H1 (cell line): ENCODE measurements around the gene ARSB. TPM values are rescaled to one million over a fixed set of nuclear protein-coding genes. Genes with fewer than 3 reads are reported as not detected.

Experiments
- CHD2 ChIP-seq: IDR thresholded peaks from 2 replicates; pipeline ENCODE4 v1.6.1; 2012; ENCODE audit warnings: low read length, improper control_type of control experiment
- PHF8 ChIP-seq: fragments of 200-600 bp; sonication (generic); conservative IDR thresholded peaks from 2 replicates; pipeline ENCODE4 v1.7.1; 2012; ENCODE audit warnings: low read depth, mild to moderate bottlenecking, inconsistent platforms, low read length, moderate library complexity
- RAD21 ChIP-seq, 2 experiments: IDR thresholded peaks in 1 of 2; conservative IDR thresholded peaks in 1 of 2; 2 replicates each; pipeline ENCODE4 v1.6.1; 2011; ENCODE audit warnings: low read depth in 2 of 2, low read length in 2 of 2, improper control_type of control experiment in 1 of 2, inconsistent platforms in 1 of 2, mild to moderate bottlenecking in 1 of 2, moderate library complexity in 1 of 2
- TBP ChIP-seq: IDR thresholded peaks from 2 replicates; pipeline ENCODE4 v1.6.1; 2011; ENCODE audit warnings: low read depth, low read length, improper control_type of control experiment
- YY1 ChIP-seq: IDR thresholded peaks from 2 replicates; pipeline ENCODE4 v1.6.1; 2011; ENCODE audit warnings: low read depth, mild to moderate bottlenecking, low read length
- polyA plus RNA-seq, 7 experiments: library from polyadenylated mRNA; depleted of rRNA in 3 of 7; stranded (reverse) in 5 of 7; unstranded in 2 of 7; fragments of >200 nt in 5 of 7; fragments of 200-250 nt in 2 of 7; gene quantifications; 1 replicate in 5 of 7; 2 replicates in 1 of 7; 4 replicates in 1 of 7; pipeline versions ENCODE4 v1.2.1 to v1.2.3, GENCODE V29; 2011 to 2013; ENCODE audit warnings: missing spikeins in 2 of 7, mixed read lengths in 2 of 7
- total RNA-seq: library from RNA; stranded (reverse); fragmentation: NEBNext Ultra II Directional; extraction: Animal tissue kit (Norgen Biotek cat#: 25700); gene quantifications from 2 replicates; pipeline ENCODE4 v1.2.1, GENCODE V29; 2021

ARSB gene
- total and polyA plus RNA-seq, 2 of the 8 experiments (the other 6 are each of a cell fraction or from before 2014, with no cell fraction given): 6.4 to 13.9 TPM

DNA sequence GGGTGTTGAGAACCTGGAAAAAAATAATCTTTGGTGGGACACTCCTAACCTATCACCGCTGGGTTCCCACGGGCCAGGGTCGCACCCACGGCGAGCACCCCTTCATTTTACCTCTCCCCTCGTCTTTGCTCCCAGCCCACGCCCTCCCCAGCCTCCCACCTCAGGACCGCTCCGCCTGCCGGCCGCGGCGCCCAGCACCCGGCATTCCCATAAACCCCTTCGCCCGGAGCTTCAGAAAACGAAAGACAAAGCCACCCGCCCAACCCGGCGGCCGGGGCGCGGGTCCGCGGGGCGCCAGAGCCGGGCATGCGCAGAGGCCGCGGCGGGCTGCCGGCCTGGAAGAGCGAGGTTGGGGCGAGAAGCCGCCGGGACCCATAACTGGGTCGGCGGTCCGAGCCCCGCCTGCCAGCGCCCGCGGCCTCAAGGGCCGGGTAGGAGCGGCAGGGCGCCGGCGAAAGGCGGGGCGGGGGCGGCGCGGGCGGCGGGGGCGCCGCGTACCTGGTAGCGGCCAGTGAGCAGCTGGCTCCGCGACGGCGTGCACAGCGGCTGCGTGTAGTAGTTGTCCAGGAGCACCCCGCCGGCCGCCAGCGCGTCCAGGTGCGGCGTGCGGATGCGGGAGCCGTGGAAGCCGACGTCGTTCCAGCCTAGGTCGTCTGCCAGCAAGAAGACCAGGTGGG is 533 bp downstream of the ARSB start (continued):
- TF ChIP-seq PHF8 (peak; percentile 67), RAD21 (IDR thresholded peaks at IDR 0.05 in 1 of 2, conservative IDR thresholded peaks at IDR 0.05 in 1 of 2; ENCODE audit: low read depth in 2 of 2, low read length in 2 of 2) (peak in 1 of 2 experiments; percentile 21; a peak in 1 of 4 replicates), CHD2 (no peak), TBP (no peak; the same call in 1 of the 2 replicates), YY1 (no peak)
